ENCODE measurements around the gene C12orf60.
"Not testable (repeated sequence)": the region's sequence is repeated elsewhere in the genome, so short reads cannot be mapped to it uniquely, and the experiment has no call there.

C12orf60 gene, protein sequence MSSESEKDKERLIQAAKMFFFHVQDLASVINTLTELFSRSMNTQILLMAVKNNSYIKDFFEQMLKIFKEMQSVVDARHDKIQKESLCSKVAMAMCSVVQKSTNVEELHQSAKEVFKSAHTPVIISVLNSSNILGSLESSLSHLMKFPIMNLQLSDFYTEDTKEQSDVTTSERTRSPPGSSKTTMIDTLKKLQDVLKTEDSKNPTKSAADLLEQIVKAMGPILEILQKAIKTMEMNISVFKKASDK

GRCh38 chr12:14803011-14803829 is at the start of gene C12orf60, which contains the start of gene WBP11:
Gene C12orf60, plus strand, starts transcription at chr12:14803670. Its CDS starts 19,266 bp downstream, at chr12:14822936.
Gene WBP11, minus strand, starts transcription at chr12:14803478. Its CDS starts 2,095 bp downstream, at chr12:14801383.
- no peaks in the 10 kb centered on the region for H3K9me3 Mint-ChIP-seq (ENCODE audit: low read depth)
- H3K27ac Mint-ChIP-seq, result no peak within 1 kb of the TSS
- H3K36me3 Mint-ChIP-seq, result peaks cover 8% of the 10 kb centered on the region
- no peaks in the 10 kb centered on the region for H3K27me3 Mint-ChIP-seq
- peaks cover 30% of the 10 kb centered on the region for H3K4me1 Mint-ChIP-seq (ENCODE audit: low read depth)
- no peak within 1 kb of the TSS for H3K4me3 Mint-ChIP-seq

DNA sequence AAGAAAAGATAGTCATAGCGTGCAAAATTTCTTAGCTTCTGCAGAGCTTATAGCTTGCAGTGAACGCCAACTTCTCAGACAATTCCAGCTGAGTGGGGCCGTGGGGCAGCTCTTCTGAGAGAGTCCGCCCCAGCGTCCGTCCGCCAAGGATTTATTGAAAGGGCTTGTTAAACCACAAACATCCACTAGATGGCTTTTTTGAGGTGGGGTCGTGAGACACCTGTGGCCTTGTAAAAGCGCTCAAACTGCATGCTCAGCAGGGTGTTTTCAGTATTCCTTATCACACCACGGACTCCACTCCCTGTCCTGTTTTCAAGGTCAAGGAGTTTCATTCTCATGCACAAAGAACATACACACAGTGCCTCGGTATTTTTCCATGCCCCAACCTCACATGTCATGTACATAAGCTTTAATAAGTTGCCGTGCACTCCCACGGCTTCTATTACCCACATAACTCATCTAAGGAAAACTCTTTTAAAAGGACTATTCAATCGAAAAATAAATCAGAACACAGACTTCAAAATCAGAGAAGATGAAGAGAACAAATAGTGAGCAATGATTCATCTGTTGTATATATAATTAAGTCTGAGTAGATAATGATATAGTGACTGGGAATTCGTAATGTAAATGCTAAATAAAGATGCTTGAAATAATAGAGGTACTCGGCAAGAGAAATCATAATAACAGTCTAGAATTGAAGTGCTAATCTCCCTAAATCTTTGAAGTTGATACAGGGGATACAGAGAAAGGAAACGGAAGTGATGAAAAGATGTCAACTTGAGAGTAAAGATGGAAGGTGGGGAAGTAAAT is 46.9 kb upstream of the C12orf60 start:
- Mint-ChIP-seq H3K9me3 (ENCODE audit: low read depth) (peaks cover 3% of the 10 kb centered on the region), H3K4me3 (no peak overlapping the region), H3K36me3 (peaks cover 21% of the 10 kb centered on the region), H3K27ac (no peak overlapping the region), H3K4me1 (ENCODE audit: low read depth) (peaks cover 21% of the 10 kb centered on the region), H3K27me3 (no peaks in the 10 kb centered on the region)

DNA sequence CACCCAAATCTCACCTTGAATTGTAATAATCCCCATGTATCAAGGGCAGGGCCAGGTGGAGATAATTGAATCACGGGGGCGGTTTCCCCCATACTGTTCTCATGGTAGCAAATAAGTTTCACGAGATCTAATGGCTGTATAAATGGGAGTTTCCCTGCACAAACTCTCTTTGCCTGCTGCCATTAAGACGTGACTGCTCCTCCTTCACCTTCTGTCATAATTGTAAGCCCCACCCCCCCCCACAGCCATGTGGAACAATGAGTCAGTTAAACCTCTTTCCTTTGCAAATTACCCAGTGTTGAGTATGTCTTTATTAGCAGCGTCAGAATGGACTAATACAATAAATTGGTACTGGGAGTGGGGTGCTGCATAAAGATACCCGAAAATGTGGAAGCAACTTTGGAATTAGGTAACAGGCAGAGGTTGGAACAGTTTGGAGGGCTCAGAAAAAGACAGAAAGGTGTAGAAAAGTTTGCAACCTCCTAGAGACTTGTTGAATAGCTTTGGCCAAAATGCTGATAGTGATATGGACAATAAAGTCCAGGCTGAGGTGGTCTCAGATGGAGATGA is 43.7 kb upstream of the C12orf60 start:
- peaks cover 19% of the 10 kb centered on the region for H3K4me1 Mint-ChIP-seq (ENCODE audit: low read depth)
- not testable (repeated sequence) for H3K4me3 Mint-ChIP-seq, H3K27me3 Mint-ChIP-seq, H3K27ac Mint-ChIP-seq
- H3K36me3 Mint-ChIP-seq, result peaks cover 30% of the 10 kb centered on the region
- H3K9me3 Mint-ChIP-seq (ENCODE audit: low read depth), result peaks cover 13% of the 10 kb centered on the region

GRCh38 chr12:14765398-14765797 is 38.1 kb upstream of the C12orf60 start:
- no peak overlapping the region for H3K27ac Mint-ChIP-seq
- H3K27me3 Mint-ChIP-seq, result no peaks in the 10 kb centered on the region
- H3K9me3 Mint-ChIP-seq (ENCODE audit: low read depth), result peaks cover 19% of the 10 kb centered on the region
- peaks cover 50% of the 10 kb centered on the region for H3K36me3 Mint-ChIP-seq
- no peak overlapping the region for H3K4me3 Mint-ChIP-seq
- H3K4me1 Mint-ChIP-seq (ENCODE audit: low read depth), result peaks cover 33% of the 10 kb centered on the region

DNA sequence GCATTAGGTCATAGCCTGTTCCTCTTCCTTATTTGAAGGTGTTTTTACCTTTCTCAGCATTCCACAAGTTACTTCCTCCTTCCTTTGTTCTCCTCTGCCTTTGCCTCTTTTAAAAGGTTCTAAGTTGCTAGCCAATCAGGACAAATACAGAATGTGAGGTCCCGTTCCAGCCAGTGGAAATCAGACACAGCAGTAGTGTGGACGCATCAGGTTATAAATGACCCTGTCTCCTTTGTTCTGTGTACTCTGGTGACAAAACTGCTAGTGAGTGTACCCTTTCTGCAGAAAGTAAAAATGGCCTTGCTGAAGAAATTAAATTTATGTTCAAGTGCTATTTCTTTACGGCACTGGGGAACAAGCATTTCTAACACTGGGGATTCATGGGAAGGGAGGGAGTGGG is 37.5 kb upstream of the C12orf60 start:
- not testable (repeated sequence) for H3K4me3 Mint-ChIP-seq, H3K27me3 Mint-ChIP-seq
- H3K27ac Mint-ChIP-seq, result peak overlapping the region; percentile 0
- peaks cover 33% of the 10 kb centered on the region for H3K4me1 Mint-ChIP-seq (ENCODE audit: low read depth)
- peaks cover 19% of the 10 kb centered on the region for H3K9me3 Mint-ChIP-seq (ENCODE audit: low read depth)
- peaks cover 47% of the 10 kb centered on the region for H3K36me3 Mint-ChIP-seq

GRCh38 chr12:14766649-14767215 is 36.7 kb upstream of the C12orf60 start:
- peaks cover 17% of the 10 kb centered on the region for H3K9me3 Mint-ChIP-seq (ENCODE audit: low read depth)
- peaks cover 40% of the 10 kb centered on the region for H3K36me3 Mint-ChIP-seq
- peak overlapping the region; percentile 49 for H3K4me3 Mint-ChIP-seq
- peak overlapping the region; percentile 43 for H3K27ac Mint-ChIP-seq
- peaks cover 38% of the 10 kb centered on the region for H3K4me1 Mint-ChIP-seq (ENCODE audit: low read depth)
- no peaks in the 10 kb centered on the region for H3K27me3 Mint-ChIP-seq

DNA sequence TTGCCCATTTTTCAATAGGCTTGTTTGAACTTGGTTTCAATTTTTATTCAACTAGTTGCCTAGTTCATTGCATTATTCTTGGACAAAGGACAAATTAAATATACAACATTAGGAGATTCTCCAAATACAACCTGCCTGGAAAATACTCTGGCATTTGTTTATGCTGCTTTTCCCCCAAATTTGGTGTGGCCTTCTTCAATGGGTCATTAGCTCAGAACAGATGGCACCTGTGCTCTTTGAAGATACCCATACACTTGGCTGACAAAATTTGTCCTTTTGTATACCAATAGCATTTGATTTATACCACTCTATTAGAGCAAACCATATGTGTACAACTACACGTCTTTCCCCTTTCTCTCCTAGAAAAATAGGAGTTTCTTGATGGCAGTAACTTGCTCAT is 35.9 kb upstream of the C12orf60 start:
- Mint-ChIP-seq H3K4me1 (ENCODE audit: low read depth) (peaks cover 41% of the 10 kb centered on the region), H3K36me3 (peaks cover 32% of the 10 kb centered on the region), H3K27me3 (no peaks in the 10 kb centered on the region), H3K4me3 (peak overlapping the region; percentile 57), H3K9me3 (ENCODE audit: low read depth) (peaks cover 9% of the 10 kb centered on the region), H3K27ac (peak overlapping the region; percentile 46)

GRCh38 chr12:14768823-14769405 is 34.6 kb upstream of the C12orf60 start:
- H3K36me3 Mint-ChIP-seq, result peaks cover 30% of the 10 kb centered on the region
- H3K4me3 Mint-ChIP-seq, result peak overlapping the region; percentile 96
- peaks cover 9% of the 10 kb centered on the region for H3K9me3 Mint-ChIP-seq (ENCODE audit: low read depth)
- H3K4me1 Mint-ChIP-seq (ENCODE audit: low read depth), result peaks cover 51% of the 10 kb centered on the region
- H3K27me3 Mint-ChIP-seq, result no peaks in the 10 kb centered on the region
- peak overlapping the region; percentile 98 for H3K27ac Mint-ChIP-seq

DNA sequence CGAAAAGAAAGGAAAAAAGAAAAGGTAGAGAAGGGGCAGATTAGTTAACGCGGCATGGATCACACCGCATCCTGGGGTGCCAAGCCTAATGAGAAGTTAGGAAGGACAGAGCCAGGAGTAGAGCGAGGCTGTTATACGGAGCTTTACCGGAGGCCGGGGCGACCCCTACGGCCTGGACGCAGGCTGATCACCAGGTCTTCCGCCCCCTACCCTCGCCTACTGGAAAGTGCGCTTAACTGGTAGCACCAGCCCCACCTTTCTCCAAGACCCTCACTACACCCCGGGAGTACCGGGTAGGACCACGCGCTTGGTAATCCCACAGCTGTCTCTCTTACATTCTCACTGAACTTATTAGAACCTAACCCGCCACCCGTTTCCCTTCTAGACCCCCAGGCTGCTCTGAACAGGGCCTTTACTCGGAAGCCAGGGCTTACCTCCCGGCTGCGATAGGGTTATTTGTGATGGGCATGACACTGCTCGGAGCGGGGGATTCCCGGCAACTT is 34.0 kb upstream of the C12orf60 start:
- H3K4me1 Mint-ChIP-seq (ENCODE audit: low read depth), result peaks cover 56% of the 10 kb centered on the region
- peaks cover 30% of the 10 kb centered on the region for H3K36me3 Mint-ChIP-seq
- H3K27me3 Mint-ChIP-seq, result no peaks in the 10 kb centered on the region
- peak overlapping the region; percentile 98 for H3K27ac Mint-ChIP-seq
- H3K4me3 Mint-ChIP-seq, result peak overlapping the region; percentile 96
- peaks cover 9% of the 10 kb centered on the region for H3K9me3 Mint-ChIP-seq (ENCODE audit: low read depth)

- peaks cover 59% of the 10 kb centered on the region for H3K4me1 Mint-ChIP-seq (ENCODE audit: low read depth)
- peaks cover 9% of the 10 kb centered on the region for H3K9me3 Mint-ChIP-seq (ENCODE audit: low read depth)
- no peaks in the 10 kb centered on the region for H3K27me3 Mint-ChIP-seq
- H3K4me3 Mint-ChIP-seq, result peak overlapping the region; percentile 96
- peaks cover 29% of the 10 kb centered on the region for H3K36me3 Mint-ChIP-seq
- H3K27ac Mint-ChIP-seq, result peak overlapping the region; percentile 98
Measured at GRCh38 chr12:14769969-14770495, 33.4 kb upstream of the C12orf60 start.

GRCh38 chr12:14770496-14771461 is 32.7 kb upstream of the C12orf60 start:
- peaks cover 61% of the 10 kb centered on the region for H3K4me1 Mint-ChIP-seq (ENCODE audit: low read depth)
- peaks cover 4% of the 10 kb centered on the region for H3K9me3 Mint-ChIP-seq (ENCODE audit: low read depth)
- peak overlapping the region; percentile 96 for H3K4me3 Mint-ChIP-seq
- no peaks in the 10 kb centered on the region for H3K27me3 Mint-ChIP-seq
- peak overlapping the region; percentile 98 for H3K27ac Mint-ChIP-seq
- H3K36me3 Mint-ChIP-seq, result peaks cover 21% of the 10 kb centered on the region

GRCh38 chr12:14771651-14772137 is 31.8 kb upstream of the C12orf60 start:
- Mint-ChIP-seq H3K36me3 (peaks cover 15% of the 10 kb centered on the region), H3K27me3 (no peaks in the 10 kb centered on the region), H3K4me1 (ENCODE audit: low read depth) (peaks cover 69% of the 10 kb centered on the region), H3K27ac (peak overlapping the region; percentile 94), H3K4me3 (peak overlapping the region; percentile 96), H3K9me3 (ENCODE audit: low read depth) (no peaks in the 10 kb centered on the region)

- Mint-ChIP-seq H3K27ac (peak overlapping the region; percentile 96), H3K4me1 (ENCODE audit: low read depth) (peaks cover 60% of the 10 kb centered on the region), H3K9me3 (ENCODE audit: low read depth) (no peaks in the 10 kb centered on the region), H3K4me3 (peak overlapping the region; percentile 97), H3K27me3 (no peaks in the 10 kb centered on the region), H3K36me3 (peaks cover 4% of the 10 kb centered on the region)
Measured at GRCh38 chr12:14772946-14773345, 30.5 kb upstream of the C12orf60 start.

Data from activated naive CD8-positive, alpha-beta T cell (primary cell).